ENCODE measurements around the gene THSD4.
A peak's percentile ranks its signal among the peaks of the same experiment; 100 is the strongest.

The THSD4 gene

GRCh38 chr15:71565006-71565405 is 449.7 kb downstream of the THSD4 start:
- TF ChIP-seq CTCF (IDR thresholded peaks at IDR 0.05) = no peak

DNA sequence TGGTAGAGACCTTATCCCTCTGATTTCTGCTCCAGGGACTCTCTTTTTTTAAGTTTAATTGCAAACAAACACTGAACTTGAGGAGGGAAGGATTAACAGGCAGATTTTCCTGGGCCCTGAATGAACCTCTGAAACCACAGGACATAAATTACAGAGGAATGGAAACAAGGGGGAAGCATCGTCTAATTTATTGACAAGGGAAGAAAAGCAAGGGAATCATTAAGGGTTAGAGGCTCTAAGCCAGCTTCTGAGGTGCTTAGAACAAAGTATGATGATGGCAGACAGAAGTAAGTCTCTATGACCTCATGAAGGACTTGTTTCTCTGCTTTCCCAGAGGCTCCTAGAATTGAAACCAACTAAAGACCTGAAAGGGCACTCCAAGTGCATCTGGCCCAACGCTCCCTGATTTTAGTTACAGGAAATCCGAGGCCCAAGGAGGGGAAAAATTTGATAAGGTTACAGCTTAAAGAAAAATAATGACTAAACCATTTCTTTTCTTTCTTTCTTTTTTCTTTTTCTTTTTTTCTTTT is 450.4 kb downstream of the THSD4 start:
- no peak for TF ChIP-seq CTCF (IDR thresholded peaks at IDR 0.05)

GRCh38 chr15:71566226-71566625 is 451.0 kb downstream of the THSD4 start:
- TF ChIP-seq CTCF (IDR thresholded peaks at IDR 0.05) = no peak

GRCh38 chr15:71567173-71567572 is 451.9 kb downstream of the THSD4 start:
- TF ChIP-seq CTCF (IDR thresholded peaks at IDR 0.05) = no peak

DNA sequence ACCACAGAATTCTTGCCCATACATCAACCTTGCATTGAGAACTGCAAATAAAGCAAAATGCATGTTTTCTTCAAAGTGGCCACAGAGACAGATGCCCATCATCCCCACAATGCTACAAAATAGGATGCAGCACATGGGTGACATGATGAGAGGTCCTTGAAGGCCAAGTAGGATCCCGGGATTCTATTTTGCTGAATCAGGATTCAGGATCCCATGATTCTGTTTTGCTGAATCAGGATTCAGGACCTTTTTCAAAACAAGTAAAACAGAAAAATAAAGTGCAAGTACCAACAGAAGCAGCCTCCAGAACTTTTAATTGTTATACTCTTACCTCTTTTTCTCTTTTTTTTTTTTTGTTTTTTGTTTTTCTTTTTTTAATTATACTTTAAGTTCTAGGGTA is 453.0 kb downstream of the THSD4 start:
- TF ChIP-seq CTCF (IDR thresholded peaks at IDR 0.05) = no peak

- no peak for TF ChIP-seq CTCF (IDR thresholded peaks at IDR 0.05)
Observed at GRCh38 chr15:71570736-71571135, 455.5 kb downstream of the THSD4 start.

- TF ChIP-seq CTCF (IDR thresholded peaks at IDR 0.05) = no peak
Observed at GRCh38 chr15:71571641-71572040, 456.4 kb downstream of the THSD4 start.

GRCh38 chr15:71572452-71573053 is 457.3 kb downstream of the THSD4 start:
- TF ChIP-seq CTCF (IDR thresholded peaks at IDR 0.05) = peak; percentile 47; the same call in 1 of the 2 replicates

Data from LNCAP (cell line).